GM21526 (cell line): ENCODE data around the gene GTF2IRD1.
A peak's percentile ranks its signal among the peaks of the same experiment; 100 is the strongest.
"Not testable (repeated sequence)": the region's sequence is repeated elsewhere in the genome, so short reads cannot be mapped to it uniquely, and the experiment has no call there.

ENCODE experiments used
- ATAC-seq: cut with Tn5 transposase; IDR thresholded peaks from one replicate; pipeline ENCODE4 v1.9.1; 2021; ENCODE audit warnings: moderate library complexity; ENCODE audit not compliant: unreplicated experiment, low FRiP score

Gene GTF2IRD1

DNA sequence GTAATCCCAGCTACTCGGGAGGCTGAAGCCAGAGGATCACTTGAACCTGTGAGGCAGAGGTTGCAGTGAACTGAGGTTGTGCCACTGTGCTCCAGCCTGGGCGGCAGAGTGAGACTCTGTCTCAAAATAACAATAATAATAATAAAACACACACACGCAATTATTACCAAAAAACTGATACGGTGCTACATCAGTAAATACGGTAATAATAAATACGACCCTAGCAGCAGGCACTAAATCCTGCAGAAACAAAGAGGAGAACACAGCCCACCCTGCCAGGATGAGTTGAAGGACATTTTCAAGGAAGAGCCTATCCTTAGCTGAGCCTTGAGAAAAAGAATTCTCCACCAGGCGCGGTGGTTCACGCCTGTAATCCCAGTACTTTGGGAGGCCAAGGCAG, 169.4 kb downstream of the GTF2IRD1 start:
- ATAC-seq = no peak

GRCh38 chr7:74625446-74625845, 171.7 kb downstream of the GTF2IRD1 start:
- no peak for ATAC-seq

DNA sequence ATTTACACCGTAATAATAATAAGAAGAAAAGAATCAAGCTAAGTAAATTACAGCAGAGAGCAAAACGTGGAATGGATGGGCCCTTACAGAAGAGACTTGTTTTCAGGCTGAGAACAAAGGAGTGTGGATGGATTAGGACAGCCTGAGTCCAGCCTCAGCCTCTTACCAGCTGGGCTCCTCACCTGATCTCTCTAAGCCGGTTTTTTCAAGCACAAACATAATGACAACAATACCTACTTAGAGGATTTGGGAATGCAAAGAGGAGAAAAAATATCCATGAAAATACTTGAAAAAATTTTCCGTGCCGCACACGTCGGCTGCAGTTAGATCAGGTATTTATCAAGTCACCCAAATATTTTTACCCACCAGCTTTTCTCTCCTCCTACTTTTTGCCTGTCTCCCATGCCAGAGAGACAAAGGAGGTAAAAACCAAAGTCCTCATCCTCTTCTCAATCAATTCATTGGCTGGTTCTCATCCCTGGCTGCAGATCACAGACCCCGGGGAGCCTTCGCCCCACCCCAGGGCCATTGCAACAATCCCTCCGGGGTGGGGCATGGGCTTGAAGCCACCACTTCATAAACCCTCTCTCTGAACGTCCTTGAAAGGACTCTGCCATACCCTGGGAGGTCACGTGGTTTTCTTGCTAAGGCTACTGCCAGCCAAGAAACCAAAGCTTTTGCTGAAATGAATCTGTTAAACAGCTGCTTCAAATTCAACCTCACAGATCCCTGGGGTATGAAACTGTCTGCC, 174.1 kb downstream of the GTF2IRD1 start:
- ATAC-seq = no peak

GRCh38 chr7:74632505-74632904, 178.8 kb downstream of the GTF2IRD1 start:
- ATAC-seq = no peak

GRCh38 chr7:74633451-74633921, 179.8 kb downstream of the GTF2IRD1 start:
- no peak for ATAC-seq

- no peak for ATAC-seq
Observed at GRCh38 chr7:74637745-74638144, 184.0 kb downstream of the GTF2IRD1 start.

DNA sequence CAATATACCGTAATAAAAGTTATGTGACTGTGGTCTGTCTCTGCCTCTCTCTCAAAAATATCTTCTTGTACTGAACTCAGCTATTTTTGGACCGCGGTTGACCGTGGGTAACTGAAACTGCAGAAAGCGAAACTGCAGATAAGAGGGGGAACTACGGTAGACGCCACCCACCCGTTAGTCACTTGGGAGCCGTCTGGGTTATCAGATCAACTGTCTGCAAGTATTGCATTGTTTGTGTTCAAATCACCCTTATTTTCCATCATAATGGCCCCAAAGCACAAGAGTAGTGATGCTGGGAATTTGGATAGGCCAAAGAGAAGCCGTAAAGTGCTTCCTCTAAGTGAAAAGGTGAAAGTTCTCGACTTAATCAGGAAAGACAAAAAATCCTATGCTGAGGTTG, 196.3 kb downstream of the GTF2IRD1 start:
- peak; percentile 65 for ATAC-seq

DNA sequence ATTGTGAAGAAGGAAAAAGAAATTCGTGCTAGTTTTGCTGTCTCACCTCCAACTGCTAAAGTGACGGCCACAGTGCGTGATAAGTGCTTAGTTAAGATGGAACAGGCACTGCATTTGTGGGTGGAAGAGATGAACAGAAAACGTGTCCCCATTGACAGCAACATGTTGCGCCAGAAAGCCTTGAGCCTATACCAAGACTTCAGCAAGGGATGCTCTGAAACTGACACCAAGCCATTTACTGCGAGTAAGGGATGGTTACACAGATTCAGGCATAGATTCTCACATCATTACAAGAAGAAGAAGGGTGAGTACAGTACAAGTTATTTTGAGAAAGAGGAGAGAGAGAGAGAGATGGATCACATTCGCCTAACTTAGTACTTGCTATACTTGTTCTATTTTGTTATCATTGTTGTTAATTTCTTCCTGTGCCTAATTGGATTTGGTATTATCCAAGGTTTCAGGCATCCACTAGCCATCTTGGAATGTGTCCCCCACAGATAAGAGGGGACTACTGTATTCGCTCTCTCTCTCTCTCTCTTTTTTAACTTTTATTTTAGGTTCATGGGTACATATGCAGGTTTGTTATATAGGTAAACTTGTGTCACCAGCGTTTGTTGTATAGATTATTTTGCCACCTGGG, 196.9 kb downstream of the GTF2IRD1 start:
- not testable (repeated sequence) for ATAC-seq

GRCh38 chr7:74651133-74651504, 197.4 kb downstream of the GTF2IRD1 start:
- not testable (repeated sequence) for ATAC-seq
